RWPE2 (cell line): ENCODE data around the gene MRPL52.

ENCODE experiments used
- ATAC-seq: fragments of 200-7000 bp; cut with Tn5 transposase; 3 replicates; pipeline ENCODE4 v1.9.1; 2021; ENCODE audit warnings: low read depth
- DNase-seq: peaks from one replicate; pipeline ENCODE4 v3.0.0-alpha.2; 2020; ENCODE audit warnings: low spot score
- H3K27ac ChIP-seq: fragments of 450-650 bp; 2 replicates; pipeline ENCODE4 v1.5.1; 2017; ENCODE audit warnings: mild to moderate bottlenecking; ENCODE audit not compliant: poor library complexity, severe bottlenecking
- H3K27me3 ChIP-seq: fragments of 250-450 bp; sonication (Bioruptor Pico); 2 replicates; pipeline ENCODE4 v1.5.1; 2021; ENCODE audit warnings: mild to moderate bottlenecking, moderate library complexity; ENCODE audit not compliant: insufficient read depth, poor library complexity, severe bottlenecking
- H3K36me3 ChIP-seq: fragments of 250-450 bp; sonication (Bioruptor Pico); 2 replicates; pipeline ENCODE4 v1.5.1; 2020; ENCODE audit warnings: low read depth, mild to moderate bottlenecking, moderate library complexity
- H3K4me1 ChIP-seq: fragments of 250-450 bp; sonication (Bioruptor Pico); 2 replicates; pipeline ENCODE4 v1.5.1; 2021; ENCODE audit warnings: mild to moderate bottlenecking, moderate library complexity; ENCODE audit not compliant: insufficient read depth, poor library complexity, severe bottlenecking
- H3K4me3 ChIP-seq: fragments of 250-450 bp; sonication (Bioruptor Pico); 2 replicates; pipeline ENCODE4 v1.5.1; 2021; ENCODE audit warnings: mild to moderate bottlenecking, moderate library complexity; ENCODE audit not compliant: severe bottlenecking
- H3K9me3 ChIP-seq: fragments of 250-450 bp; sonication (Bioruptor Pico); 2 replicates; pipeline ENCODE4 v1.5.1; 2021; ENCODE audit warnings: mild to moderate bottlenecking, moderate library complexity; ENCODE audit not compliant: severe bottlenecking
- TF ChIP-seq, protein P1 (sequence below): fragments of 450-650 bp; IDR thresholded peaks from one replicate; pipeline ENCODE4 v1.5.1; 2017; ENCODE audit warnings: mild to moderate bottlenecking, moderate library complexity; ENCODE audit not compliant: poor library complexity, severe bottlenecking

Gene MRPL52

DNA sequence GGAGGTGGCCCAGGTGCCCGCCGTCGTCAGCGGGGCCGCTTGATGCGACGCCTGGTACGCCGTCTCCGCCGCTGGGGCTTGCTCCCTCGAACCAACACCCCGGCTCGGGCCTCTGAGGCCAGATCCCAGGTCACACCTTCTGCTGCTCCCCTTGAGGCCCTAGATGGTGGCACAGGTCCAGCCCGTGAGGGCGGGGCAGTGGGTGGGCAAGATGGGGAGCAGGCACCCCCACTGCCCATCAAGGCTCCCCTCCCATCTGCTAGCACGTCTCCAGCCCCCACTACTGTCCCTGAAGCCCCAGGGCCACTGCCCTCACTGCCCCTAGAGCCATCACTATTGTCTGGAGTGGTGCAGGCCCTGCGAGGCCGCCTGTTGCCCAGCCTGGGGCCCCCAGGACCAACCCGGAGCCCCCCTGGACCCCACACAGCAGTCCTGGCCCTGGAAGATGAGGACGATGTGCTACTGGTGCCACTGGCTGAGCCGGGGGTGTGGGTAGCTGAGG, 47.4 kb downstream of the MRPL52 start:
- Histone ChIP-seq H3K27ac (no peak overlapping the region), H3K4me1 (no peaks in the 10 kb centered on the region), H3K36me3 (peaks cover 54% of the 10 kb centered on the region), H3K4me3 (no peak overlapping the region), H3K9me3 (no peaks in the 10 kb centered on the region), H3K27me3 (no peaks in the 10 kb centered on the region)
- DNase-seq (peak; percentile 55), ATAC-seq (no peak)
- TF ChIP-seq, protein P1, sequence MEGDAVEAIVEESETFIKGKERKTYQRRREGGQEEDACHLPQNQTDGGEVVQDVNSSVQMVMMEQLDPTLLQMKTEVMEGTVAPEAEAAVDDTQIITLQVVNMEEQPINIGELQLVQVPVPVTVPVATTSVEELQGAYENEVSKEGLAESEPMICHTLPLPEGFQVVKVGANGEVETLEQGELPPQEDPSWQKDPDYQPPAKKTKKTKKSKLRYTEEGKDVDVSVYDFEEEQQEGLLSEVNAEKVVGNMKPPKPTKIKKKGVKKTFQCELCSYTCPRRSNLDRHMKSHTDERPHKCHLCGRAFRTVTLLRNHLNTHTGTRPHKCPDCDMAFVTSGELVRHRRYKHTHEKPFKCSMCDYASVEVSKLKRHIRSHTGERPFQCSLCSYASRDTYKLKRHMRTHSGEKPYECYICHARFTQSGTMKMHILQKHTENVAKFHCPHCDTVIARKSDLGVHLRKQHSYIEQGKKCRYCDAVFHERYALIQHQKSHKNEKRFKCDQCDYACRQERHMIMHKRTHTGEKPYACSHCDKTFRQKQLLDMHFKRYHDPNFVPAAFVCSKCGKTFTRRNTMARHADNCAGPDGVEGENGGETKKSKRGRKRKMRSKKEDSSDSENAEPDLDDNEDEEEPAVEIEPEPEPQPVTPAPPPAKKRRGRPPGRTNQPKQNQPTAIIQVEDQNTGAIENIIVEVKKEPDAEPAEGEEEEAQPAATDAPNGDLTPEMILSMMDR = no peak

DNA sequence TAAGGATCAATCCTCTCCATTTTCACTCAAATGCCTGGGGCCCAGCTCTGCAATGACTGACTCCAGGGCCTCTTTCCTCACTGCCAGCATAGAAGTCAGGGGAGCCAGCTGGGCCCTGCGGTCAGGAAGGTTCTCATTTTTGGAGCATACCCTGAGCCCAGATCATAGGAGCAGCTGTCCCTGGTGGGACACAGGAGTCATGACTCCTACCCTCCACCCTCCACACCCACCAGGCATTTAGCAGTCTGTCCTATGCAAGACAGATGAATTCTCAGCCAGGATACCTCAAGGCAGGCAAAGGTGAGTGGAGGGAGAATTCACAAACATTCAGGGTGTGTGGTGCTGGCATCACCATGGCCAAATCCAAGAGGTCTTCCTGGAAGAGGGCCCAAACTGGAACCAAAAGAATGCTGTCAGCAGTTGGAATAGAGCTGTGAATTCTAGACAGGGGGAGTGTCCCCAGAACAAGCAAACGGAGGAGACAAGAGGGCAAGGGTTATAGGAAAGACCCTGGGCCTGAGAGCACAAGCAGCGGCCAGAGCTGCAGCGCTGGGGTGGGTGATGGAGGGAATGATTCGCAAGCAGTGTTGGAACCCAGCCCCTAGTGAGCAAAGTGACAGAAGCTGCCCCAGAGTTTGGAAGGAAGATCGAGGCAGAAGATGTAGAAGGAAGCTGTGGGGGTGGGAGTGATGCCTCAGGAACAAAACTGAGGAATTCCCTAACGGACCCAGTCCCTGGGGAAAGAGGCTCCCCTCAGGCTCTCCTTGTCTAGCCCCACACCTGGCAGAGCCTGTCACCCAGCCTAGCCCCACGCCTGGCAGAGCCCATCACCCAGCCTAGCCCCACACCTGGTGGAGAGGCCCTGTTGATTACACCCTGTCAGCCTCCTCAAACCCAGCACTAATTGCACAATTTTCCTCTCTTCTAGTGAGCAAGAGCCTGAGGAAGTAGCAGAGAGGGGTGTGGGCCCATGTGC, 48.9 kb downstream of the MRPL52 start:
- ATAC-seq (no peak), DNase-seq (no peak)
- no peaks in the 10 kb centered on the region for H3K27me3 ChIP-seq
- peaks cover 47% of the 10 kb centered on the region for H3K36me3 ChIP-seq
- H3K4me3 ChIP-seq = no peak overlapping the region
- TF ChIP-seq, protein P1 = no peak
- H3K4me1 ChIP-seq = peaks cover 4% of the 10 kb centered on the region
- H3K27ac ChIP-seq = no peak overlapping the region
- H3K9me3 ChIP-seq = no peaks in the 10 kb centered on the region

DNA sequence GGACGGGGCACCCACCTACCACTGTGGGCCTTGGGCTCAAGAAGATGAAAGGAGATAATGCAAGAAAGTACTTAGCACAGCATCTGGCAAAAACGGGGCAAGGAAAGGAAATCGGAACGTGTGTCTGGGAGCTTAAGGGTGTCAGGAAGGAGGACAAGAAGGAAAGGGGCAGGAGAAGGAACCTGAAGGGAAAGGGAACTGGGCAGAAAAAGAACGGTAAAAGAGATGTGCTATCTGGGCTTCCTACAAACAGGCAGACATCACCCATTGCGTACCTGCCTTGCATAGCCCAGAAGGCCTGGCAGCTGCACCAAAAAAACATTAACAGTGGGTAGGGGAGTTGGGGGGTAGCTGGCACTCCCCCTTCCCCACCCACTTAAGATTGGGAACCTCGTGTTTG, 52.4 kb downstream of the MRPL52 start:
- Histone ChIP-seq H3K27me3 (no peaks in the 10 kb centered on the region), H3K4me3 (no peak overlapping the region), H3K4me1 (peaks cover 4% of the 10 kb centered on the region), H3K27ac (no peak overlapping the region), H3K36me3 (peaks cover 13% of the 10 kb centered on the region), H3K9me3 (no peaks in the 10 kb centered on the region)
- TF ChIP-seq, protein P1 = no peak
- ATAC-seq = no peak
- no peak for DNase-seq

DNA sequence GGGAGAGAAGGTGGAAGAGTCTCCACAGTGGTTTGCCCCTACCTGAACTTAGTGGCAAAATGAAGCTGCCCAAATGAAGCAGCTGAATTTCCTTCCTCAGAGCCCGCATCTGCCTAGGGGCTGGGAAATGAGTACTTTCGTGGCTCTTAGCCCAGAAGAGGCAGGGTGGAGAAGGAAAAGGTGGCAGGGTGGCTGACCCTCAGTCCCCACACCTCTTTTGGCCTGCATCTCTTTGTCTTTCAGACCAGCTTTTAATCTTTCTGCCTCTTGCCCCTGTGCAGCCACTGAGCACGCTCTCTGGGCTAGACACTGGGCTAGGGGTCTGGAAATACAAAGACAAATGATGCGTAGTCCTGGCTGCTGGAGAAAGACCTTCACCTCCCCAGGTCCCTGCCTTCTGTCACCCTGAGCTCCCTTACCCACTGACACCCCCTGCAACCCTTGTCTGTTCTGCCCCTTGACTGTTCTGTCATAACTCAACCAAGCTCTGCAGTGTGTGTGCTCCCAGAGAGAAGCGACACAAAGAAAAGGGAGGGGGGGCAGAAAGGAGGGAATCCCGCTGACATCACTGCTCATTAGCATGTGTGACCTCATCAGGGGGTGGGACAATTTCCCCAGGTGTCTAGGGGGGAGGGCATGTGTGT, 53.0 kb downstream of the MRPL52 start:
- DNase-seq (no peak), ATAC-seq (peak; percentile 4; the same call in 1 of the 3 replicates)
- Histone ChIP-seq H3K27me3 (no peaks in the 10 kb centered on the region), H3K4me1 (peaks cover 4% of the 10 kb centered on the region), H3K36me3 (peaks cover 8% of the 10 kb centered on the region), H3K27ac (no peak overlapping the region), H3K9me3 (no peaks in the 10 kb centered on the region), H3K4me3 (no peak overlapping the region)
- TF ChIP-seq, protein P1 = no peak
